Osteoblast (primary cell): Measurements from ENCODE around the gene SPAG7. TPM values are rescaled to one million over a fixed set of nuclear protein-coding genes. Genes with fewer than 3 reads are reported as not detected.
A peak's percentile ranks its signal among the peaks of the same experiment; 100 is the strongest.

Experiments
- DNase-seq: peaks from one replicate; pipeline ENCODE4 v3.0.0; 2011; ENCODE audit warnings: low spot score, mixed read lengths; ENCODE audit not compliant: insufficient read length; ENCODE audit errors: missing footprints
- H2AFZ ChIP-seq: 2 replicates; pipeline ENCODE4 v1.6.0; 2011; ENCODE audit warnings: mild to moderate bottlenecking, low read length
- H3K27ac ChIP-seq: 2 replicates; pipeline ENCODE4 v1.5.1; 2011; ENCODE audit warnings: mild to moderate bottlenecking, low read depth, low read length, moderate library complexity
- H3K27me3 ChIP-seq: 2 replicates; pipeline ENCODE4 v1.6.0; 2012; ENCODE audit warnings: mild to moderate bottlenecking, control low read depth, inconsistent platforms, low read length, moderate library complexity; ENCODE audit not compliant: insufficient read depth
- H3K36me3 ChIP-seq: 2 replicates; pipeline ENCODE4 v1.5.1; 2011; ENCODE audit warnings: mild to moderate bottlenecking, low read length, control low read depth, moderate library complexity; ENCODE audit not compliant: insufficient read depth
- H3K4me1 ChIP-seq: 2 replicates; pipeline ENCODE4 v1.5.1; 2011; ENCODE audit warnings: mild to moderate bottlenecking, low read length, control low read depth, moderate library complexity; ENCODE audit not compliant: insufficient read depth
- H3K4me2 ChIP-seq: 2 replicates; pipeline ENCODE4 v1.6.0; 2011; ENCODE audit warnings: mild to moderate bottlenecking, low read length; ENCODE audit not compliant: insufficient read depth
- H3K4me3 ChIP-seq: fragments of 200-600 bp; sonication (generic); 3 replicates; pipeline ENCODE4 v1.5.1; 2012; ENCODE audit warnings: mild to moderate bottlenecking, low read length, inconsistent platforms; ENCODE audit not compliant: insufficient read depth
- H3K79me2 ChIP-seq: 2 replicates; pipeline ENCODE4 v1.6.0; 2012; ENCODE audit warnings: mild to moderate bottlenecking, low read length, control low read depth, inconsistent platforms; ENCODE audit not compliant: insufficient read depth
- H3K9me3 ChIP-seq: 2 replicates; pipeline ENCODE4 v1.5.1; 2011; ENCODE audit warnings: low read depth, low read length, control low read depth
- H4K20me1 ChIP-seq: 2 replicates; pipeline ENCODE4 v1.6.0; 2012; ENCODE audit warnings: mild to moderate bottlenecking, low read length, control low read depth; ENCODE audit not compliant: insufficient read depth
- CTCF ChIP-seq: IDR thresholded peaks from 2 replicates; pipeline ENCODE4 v1.5.1; 2011; ENCODE audit warnings: mild to moderate bottlenecking, low read depth, low read length, moderate library complexity; ENCODE audit errors: extremely low read depth
- total RNA-seq: library from RNA; depleted of rRNA; stranded (reverse); fragments of >200 nt; gene quantifications from 2 replicates; pipeline ENCODE4 v1.2.3, GENCODE V29; 2012

The SPAG7 gene
- total RNA-seq, 1 donor: 34.0 TPM

GRCh38 chr17:4994081-4994595, 26.5 kb upstream of the SPAG7 start:
- H3K4me1 ChIP-seq: peaks cover 12% of the 10 kb centered on the region
- H3K27ac ChIP-seq: no peak overlapping the region
- no peak overlapping the region for H3K4me2 ChIP-seq
- H3K4me3 ChIP-seq: no peak overlapping the region
- TF ChIP-seq CTCF: no peak
- H4K20me1 ChIP-seq: peaks cover 7% of the 10 kb centered on the region
- DNase-seq: peak; percentile 56
- no peaks in the 10 kb centered on the region for H3K36me3 ChIP-seq
- no peak overlapping the region for H2AFZ ChIP-seq
- H3K79me2 ChIP-seq: peaks cover 13% of the 10 kb centered on the region
- H3K27me3 ChIP-seq: no peaks in the 10 kb centered on the region
- no peaks in the 10 kb centered on the region for H3K9me3 ChIP-seq

GRCh38 chr17:4987767-4988567, 20.4 kb upstream of the SPAG7 start:
- peak overlapping the region; percentile 84 for H3K27ac ChIP-seq
- H4K20me1 ChIP-seq: no peaks in the 10 kb centered on the region
- peaks cover 17% of the 10 kb centered on the region for H3K4me1 ChIP-seq
- no peak for TF ChIP-seq CTCF
- peaks cover 16% of the 10 kb centered on the region for H3K79me2 ChIP-seq
- peak overlapping the region; percentile 93 for H3K4me3 ChIP-seq
- peak overlapping the region; percentile 98 for H3K4me2 ChIP-seq
- H2AFZ ChIP-seq: peak overlapping the region; percentile 92
- H3K36me3 ChIP-seq: peaks cover 4% of the 10 kb centered on the region
- H3K9me3 ChIP-seq: no peaks in the 10 kb centered on the region
- no peaks in the 10 kb centered on the region for H3K27me3 ChIP-seq
- DNase-seq: peak; percentile 67

DNA sequence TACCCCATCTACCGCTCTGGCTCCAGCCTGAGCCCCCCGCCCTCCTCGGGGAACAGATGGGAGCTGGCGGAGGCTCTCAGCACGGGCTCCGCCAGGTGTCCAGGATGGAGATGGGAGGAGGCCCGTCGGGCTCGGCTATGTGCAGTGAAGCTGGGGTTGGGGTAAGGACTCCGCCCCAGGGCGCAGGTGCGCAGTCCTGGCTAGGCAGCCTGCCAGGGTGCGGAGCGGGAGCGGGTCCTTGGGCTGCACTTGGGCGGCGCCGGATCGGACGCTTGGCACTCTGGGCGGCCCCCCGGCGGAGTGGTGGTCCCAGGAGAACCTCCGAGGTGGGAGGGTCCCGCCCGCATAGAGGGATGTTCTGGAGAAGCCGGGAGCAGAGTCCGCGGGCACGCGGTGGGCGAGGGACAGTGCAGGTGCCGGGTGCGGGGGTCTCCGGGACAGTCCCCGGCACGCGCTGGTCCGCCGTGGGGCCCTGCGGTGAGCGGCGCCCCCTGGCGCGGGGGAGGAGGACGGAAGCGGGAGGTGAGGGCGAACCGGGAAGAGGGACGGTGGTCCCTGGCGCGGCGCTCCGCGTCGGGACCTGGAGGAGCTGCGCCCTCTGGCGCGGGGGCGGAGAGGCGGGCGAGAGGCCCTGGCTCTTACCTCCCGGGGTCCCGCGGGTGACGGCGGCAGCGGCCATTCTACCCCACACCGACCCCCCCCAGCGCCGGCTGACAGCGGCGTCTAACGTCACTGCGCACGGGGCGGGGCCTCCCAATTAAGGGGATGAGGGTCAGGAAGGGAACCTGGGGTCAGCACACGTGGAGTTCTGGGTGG, 19.5 kb upstream of the SPAG7 start, which contains the start of gene CAMTA2:
CAMTA2 (minus strand) TSS at position 725 of the 816 bp plus-strand sequence. CDS start 1,453 bp downstream, outside the sequence.
- peak; percentile 95 for DNase-seq
- Histone ChIP-seq H3K4me1 (peaks cover 17% of the 10 kb centered on the region), H3K27me3 (no peaks in the 10 kb centered on the region), H4K20me1 (no peaks in the 10 kb centered on the region), H3K4me2 (peak within 1 kb of the TSS; percentile 98), H3K27ac (peak within 1 kb of the TSS; percentile 84), H3K9me3 (no peaks in the 10 kb centered on the region), H2AFZ (peak within 1 kb of the TSS; percentile 92), H3K36me3 (peaks cover 10% of the 10 kb centered on the region), H3K79me2 (peaks cover 16% of the 10 kb centered on the region), H3K4me3 (peak within 1 kb of the TSS; percentile 93)
- peak; percentile 48 for TF ChIP-seq CTCF

- peak; percentile 84 for DNase-seq
- H3K27me3 ChIP-seq: no peaks in the 10 kb centered on the region
- H2AFZ ChIP-seq: peak overlapping the region; percentile 92
- no peaks in the 10 kb centered on the region for H3K9me3 ChIP-seq
- H4K20me1 ChIP-seq: no peaks in the 10 kb centered on the region
- no peak for TF ChIP-seq CTCF
- peak overlapping the region; percentile 98 for H3K4me2 ChIP-seq
- peaks cover 16% of the 10 kb centered on the region for H3K79me2 ChIP-seq
- H3K27ac ChIP-seq: peak overlapping the region; percentile 84
- peaks cover 17% of the 10 kb centered on the region for H3K4me1 ChIP-seq
- H3K36me3 ChIP-seq: peaks cover 16% of the 10 kb centered on the region
- peak overlapping the region; percentile 93 for H3K4me3 ChIP-seq
These were observed 18.8 kb upstream of the SPAG7 start for GRCh38 chr17:4986403-4986802.
